ENCODE data around the gene GLTPD2.

GLTPD2 gene

GRCh38 chr17:4772235-4772613, 16.5 kb upstream of the GLTPD2 start:
- no peak for DNase-seq

- no peak for DNase-seq
These were observed 10.6 kb upstream of the GLTPD2 start for GRCh38 chr17:4777969-4778760.

- DNase-seq, result no peak
These were observed 8.3 kb upstream of the GLTPD2 start for GRCh38 chr17:4780325-4780955.

- DNase-seq, result no peak
These were observed 6.1 kb upstream of the GLTPD2 start for GRCh38 chr17:4782652-4783051.

- no peak for DNase-seq
These were observed 3.3 kb upstream of the GLTPD2 start for GRCh38 chr17:4785311-4786105.

- DNase-seq, result no peak
These were observed 2.7 kb upstream of the GLTPD2 start, which contains the start of gene VMO1 for GRCh38 chr17:4786106-4786511. Gene VMO1, minus strand, starts transcription at chr17:4786364. Its CDS starts 12 bp downstream, at chr17:4786352.

GRCh38 chr17:4786516-4786915, 2.2 kb upstream of the GLTPD2 start:
- peak; percentile 23 for DNase-seq

GRCh38 chr17:4788159-4788806, 481 bp upstream of the GLTPD2 start:
- DNase-seq, result no peak

- no peak for DNase-seq
These were observed 862 bp downstream of the GLTPD2 start for GRCh38 chr17:4789701-4789950.

- peak; percentile 89 for DNase-seq
These were observed 1.4 kb downstream of the GLTPD2 start for GRCh38 chr17:4789951-4790704.

- DNase-seq, result no peak
These were observed 1.9 kb downstream of the GLTPD2 start for GRCh38 chr17:4790705-4791088.

GRCh38 chr17:4795168-4795567, 6.4 kb downstream of the GLTPD2 start:
- no peak for DNase-seq

- DNase-seq, result no peak
These were observed 7.8 kb downstream of the GLTPD2 start for GRCh38 chr17:4796552-4796920.

GRCh38 chr17:4800462-4801196, 11.9 kb downstream of the GLTPD2 start:
- no peak for DNase-seq

GRCh38 chr17:4802228-4802627, 13.5 kb downstream of the GLTPD2 start, which contains the start of gene C17orf114:
Gene C17orf114, minus strand, starts transcription at chr17:4802328.
- DNase-seq, result no peak

- DNase-seq, result no peak
These were observed 17.7 kb downstream of the GLTPD2 start for GRCh38 chr17:4806456-4806776.

- DNase-seq, result peak; percentile 78
These were observed 18.2 kb downstream of the GLTPD2 start, which contains the start of gene PLD2 for GRCh38 chr17:4806777-4807604. Gene PLD2, plus strand, starts transcription at chr17:4807152. Its CDS starts 621 bp downstream, at chr17:4807773.

GRCh38 chr17:4807605-4808377, 19.0 kb downstream of the GLTPD2 start:
- no peak for DNase-seq

GRCh38 chr17:4808378-4808767, 19.6 kb downstream of the GLTPD2 start:
- peak; percentile 74 for DNase-seq

- no peak for DNase-seq
These were observed 22.0 kb downstream of the GLTPD2 start for GRCh38 chr17:4810696-4811290.
